Hematopoietic multipotent progenitor cell (in vitro differentiated cells): ENCODE data around the gene TTC23L. TPM values are rescaled to one million over a fixed set of nuclear protein-coding genes. Genes with fewer than 3 reads are reported as not detected.

Experiments
- DNase-seq, 3 donors: peaks; one replicate each; pipeline ENCODE4 v3.0.0-alpha.2; 2011 to 2015; ENCODE audit warnings: low read depth in 2 of 3, low spot score in 2 of 3
- total RNA-seq: library from RNA; depleted of rRNA; stranded (reverse); fragments of >200 nt; gene quantifications from one replicate; pipeline ENCODE4 v1.2.3, GENCODE V29; 2012

The TTC23L gene
- total RNA-seq, 1 donor = under 0.01 TPM

DNA sequence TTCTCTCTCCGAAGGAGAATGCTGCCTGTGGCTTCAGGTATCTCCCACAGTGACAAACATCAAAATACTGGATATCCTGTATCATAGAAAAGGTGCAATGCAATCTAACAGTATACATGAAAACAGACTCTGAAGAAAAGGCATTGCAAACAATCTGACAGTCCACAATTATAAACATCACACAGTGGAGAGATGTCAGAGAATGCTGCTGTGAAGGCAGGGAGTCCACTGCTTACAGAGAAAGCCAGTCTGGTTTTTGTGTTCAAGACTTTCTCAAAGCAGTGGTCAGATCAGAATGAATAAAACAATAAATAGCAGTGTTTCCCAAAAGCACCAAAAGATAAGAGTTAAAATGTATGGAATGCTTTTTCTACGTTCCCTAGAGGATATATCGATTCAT is 28.7 kb downstream of the TTC23L start:
- DNase-seq = no peak

DNA sequence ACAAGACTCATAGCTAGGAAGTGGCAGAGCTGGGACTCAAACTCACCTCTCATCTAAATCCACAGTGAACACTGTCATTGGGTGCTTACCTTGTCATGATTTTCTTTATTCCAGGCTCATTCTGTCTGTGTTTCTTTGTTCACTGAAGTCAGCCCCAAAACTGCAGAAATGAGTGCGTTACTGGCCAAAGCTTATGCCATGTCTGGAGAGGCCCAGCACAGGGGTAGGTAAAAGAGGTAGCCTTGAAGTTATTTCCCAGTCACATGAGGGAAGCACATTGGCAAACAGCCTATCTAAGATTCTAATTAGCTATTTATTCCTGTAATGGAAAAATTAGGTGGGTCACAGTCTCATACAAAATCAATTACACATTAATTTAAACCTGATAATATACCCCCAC is 29.8 kb downstream of the TTC23L start:
- no peak for DNase-seq

DNA sequence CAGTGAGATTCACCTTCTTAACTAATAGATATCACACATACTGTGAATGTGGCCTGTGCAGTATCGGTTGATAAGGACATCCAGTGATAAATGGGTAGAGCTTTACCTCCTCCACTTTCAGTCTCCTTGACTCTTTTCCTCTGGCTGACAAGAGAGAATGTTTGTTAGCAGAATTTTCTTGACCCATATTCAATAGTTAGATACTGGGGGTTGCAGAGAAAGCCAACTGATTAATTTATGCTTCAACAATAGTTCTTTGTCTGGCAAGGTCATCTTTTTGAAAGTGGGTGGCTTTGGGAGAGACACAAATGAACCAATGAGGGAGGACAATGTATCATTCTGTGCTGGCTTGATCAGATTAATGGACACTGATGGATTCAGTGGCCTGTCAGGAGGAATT is 30.3 kb downstream of the TTC23L start:
- DNase-seq = no peak

DNA sequence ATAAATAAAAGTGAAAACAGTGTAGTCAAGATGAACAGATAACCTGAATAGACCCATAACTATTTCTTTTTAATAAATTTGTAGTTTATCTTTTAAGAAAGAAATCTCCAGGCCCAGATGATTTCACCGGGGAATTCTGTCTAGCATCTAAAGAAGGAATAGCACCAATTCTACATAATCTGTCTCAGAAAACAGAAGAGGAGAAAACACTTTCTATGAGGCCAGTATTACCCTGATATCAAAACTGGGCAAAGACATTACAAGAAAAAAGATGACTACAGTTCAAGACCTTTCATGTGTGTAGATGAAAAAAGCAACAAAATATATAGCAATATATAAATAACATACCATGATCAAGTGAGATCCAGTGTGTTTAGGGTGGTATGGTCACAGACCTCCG is 31.4 kb downstream of the TTC23L start:
- no peak for DNase-seq

DNA sequence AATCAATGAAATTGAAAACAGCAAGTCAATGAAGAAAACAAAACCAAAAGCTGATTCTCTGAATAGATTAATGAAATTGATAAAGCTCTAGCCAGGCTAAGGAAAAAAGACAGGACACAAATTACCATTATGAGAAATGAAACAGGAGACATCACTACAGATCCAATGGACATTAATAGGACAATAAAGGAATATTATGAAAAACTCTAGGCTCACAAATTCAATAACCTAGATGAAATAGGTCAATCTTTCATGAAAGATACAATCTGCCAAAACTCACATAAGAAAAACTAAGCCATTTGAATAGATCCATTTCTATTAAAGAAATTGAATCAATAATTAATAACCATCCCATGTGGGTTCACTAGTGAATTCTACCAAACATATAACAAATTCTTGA is 37.3 kb downstream of the TTC23L start:
- no peak for DNase-seq

DNA sequence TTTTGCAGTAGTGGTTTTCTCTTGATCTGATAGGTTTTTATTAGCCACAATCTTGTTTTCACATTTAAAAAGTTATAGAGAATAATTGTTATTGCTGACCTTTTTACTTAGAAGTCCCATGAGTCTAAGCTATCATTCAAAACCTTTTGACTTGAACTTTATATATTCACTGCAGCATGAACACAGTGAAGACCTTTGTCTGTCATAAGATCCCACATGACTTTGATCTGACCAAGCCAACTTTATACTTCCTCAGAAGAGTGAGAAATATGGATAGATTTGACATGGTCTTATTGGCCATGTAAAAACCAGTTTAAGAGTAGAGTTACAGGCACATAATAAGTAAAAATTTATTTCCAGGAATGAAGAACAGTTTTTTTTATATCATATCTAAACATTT is 42.3 kb downstream of the TTC23L start:
- no peak for DNase-seq

DNA sequence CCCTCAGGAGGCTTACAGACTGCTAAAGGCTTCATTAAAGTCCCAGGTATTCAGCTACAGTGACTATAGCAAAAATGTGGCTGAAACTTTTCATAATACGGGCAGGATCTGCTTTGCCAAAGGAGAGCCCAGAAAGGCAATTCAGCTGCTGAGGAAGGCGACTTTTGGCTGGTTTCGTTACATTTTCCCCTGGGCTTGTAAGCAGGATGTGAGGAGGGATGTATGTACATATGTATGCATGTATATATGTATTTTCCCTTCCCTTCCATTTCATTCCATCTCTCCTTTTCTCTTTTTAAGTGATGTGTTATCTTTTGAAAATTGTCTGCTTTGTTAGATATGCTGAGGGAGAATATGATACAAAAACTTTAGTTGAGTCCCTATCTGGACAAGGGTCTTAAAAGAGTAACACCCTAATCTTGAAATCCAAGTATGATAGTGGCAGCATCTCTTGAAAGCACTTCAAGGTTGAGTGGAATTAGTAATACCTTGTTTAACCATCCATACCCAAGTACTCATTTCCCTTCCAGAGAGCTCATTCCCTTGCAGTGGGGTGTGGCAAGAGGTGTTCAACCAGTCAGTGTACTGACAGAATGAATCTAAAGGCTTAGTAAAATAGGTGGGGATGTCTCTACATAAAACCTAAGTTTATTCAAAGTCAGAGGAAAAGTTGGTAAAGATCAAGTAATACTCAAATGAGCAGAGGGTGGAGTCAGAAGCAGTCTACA is 47.6 kb downstream of the TTC23L start:
- DNase-seq = no peak

DNA sequence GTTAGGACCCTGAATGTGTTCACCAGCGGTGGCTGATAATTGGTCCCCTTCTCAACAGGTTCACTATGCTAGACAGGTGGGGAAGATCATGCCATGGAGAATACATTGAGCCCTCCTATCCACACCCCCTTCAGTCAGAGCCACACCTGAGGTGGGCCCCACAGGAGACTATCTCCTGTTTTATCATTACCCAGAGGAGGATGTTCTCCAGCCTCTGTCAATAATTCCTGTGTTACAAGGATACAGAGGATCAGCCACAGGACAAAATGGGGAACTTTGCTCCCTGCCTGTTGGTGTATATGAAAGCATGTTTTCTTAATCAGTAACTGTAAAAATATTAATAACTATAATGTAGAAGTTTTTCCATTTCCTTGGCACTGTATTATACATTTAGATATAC is 50.4 kb downstream of the TTC23L start:
- DNase-seq = no peak

DNA sequence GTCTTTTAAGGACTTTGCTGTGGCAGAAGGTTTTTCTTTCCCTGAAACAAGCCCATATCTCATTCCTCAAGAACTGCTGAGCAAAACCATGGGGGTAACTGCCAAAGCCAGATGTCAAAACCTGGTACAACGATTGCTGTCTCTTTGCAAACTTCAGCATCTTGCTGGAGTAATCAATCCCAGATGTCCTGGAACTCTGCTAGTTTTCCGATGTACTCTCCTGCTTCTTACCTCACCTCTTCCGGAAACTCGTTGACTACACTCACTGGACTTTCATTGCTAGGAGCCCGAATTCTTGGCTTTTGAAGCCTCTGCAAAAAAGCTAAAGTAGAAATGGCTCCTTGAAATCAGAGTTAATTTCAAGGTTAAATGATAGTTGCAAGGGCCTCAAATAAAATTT is 53.0 kb downstream of the TTC23L start:
- DNase-seq = no peak

DNA sequence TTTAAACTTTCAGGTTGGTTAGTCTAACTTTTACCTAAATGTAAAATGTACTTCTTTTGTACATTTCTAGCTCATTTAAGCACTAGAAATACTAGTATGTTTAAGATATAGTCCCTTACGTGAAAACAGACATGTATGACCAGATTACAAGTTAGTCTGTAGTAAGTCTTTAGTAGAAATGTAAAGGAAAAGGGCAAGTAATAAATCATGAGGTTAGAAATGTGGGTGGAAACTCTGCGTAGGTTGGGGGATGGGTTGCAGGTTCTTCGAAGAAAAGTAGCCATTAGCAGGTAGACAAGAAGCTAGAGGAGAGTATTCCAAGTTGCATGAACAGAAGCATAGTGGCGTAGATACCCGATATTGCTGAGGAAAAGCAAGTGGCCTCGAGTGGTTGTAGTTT is 53.5 kb downstream of the TTC23L start:
- no peak for DNase-seq

DNA sequence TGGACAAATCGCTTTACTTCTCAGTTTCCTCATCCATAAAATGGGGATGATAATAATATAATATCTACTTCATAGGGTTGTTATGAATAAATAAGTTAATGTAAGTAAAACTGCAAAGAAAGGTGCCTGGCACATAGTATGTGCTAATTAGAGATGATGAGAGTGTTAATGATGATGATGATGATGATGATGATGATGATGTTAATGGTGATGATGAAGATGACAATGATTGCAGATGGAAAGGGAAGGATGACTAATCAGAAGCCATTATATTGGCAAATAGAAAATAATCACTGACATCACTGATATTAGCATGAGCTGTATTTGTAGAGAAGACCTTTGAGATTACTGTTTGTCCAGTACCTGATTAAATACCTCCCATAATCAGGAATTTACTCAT is 55.8 kb downstream of the TTC23L start:
- DNase-seq = no peak

DNA sequence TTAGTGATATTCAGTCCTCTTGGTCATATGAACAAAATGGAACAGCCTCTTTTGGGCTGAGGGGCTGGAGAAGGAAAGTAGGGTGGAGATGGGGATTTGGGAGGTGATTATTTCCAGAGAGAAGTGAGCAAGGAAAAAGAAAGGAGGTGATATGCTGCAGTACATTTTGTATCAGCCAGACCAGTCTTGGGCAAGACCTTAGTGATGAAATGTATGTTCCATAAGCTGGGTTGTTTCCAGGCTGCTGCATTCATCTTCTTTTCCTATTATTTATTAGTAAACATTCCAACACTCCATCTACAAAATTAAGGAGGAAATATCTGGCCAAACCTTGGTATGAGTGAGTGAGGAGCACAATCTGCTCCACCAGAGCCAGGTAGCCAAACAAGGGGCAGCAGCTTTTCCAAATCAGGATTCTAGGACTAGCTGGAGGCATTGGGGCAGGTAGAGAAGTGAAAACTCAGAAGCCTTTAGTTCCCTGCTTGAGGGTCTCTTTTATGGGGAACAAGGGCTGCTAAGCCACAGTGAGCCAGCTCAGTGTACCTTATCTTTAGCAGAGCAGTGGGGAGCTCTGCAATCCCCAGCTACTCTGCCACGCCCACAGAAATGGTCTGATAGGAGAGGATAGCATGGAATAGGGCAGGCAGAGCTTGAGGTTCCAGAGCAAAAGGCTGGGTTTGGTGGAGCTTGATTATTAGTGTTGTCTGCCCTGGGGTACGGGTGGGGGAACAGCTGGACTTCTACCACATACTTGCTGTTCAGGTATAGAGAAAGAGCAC is 56.9 kb downstream of the TTC23L start:
- no peak for DNase-seq

DNA sequence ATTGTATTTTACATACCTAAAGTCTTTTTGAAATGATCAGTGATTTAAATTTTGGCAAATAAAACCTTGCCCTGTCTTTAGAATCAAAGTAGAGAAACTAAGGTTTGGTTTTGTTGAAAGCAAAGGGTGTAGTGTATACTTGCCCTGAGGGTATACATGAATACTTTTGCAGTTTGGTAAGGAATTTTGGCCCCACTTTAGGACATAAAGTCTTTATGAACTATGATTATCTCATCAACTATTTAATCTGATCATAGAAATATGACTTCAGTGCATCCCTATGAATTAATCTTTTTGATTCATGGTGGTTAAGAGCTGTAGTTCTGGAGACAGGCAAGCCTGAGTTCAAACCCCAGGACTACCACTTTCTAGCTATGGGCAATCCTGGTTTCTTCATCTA is 58.7 kb downstream of the TTC23L start:
- DNase-seq = no peak

DNA sequence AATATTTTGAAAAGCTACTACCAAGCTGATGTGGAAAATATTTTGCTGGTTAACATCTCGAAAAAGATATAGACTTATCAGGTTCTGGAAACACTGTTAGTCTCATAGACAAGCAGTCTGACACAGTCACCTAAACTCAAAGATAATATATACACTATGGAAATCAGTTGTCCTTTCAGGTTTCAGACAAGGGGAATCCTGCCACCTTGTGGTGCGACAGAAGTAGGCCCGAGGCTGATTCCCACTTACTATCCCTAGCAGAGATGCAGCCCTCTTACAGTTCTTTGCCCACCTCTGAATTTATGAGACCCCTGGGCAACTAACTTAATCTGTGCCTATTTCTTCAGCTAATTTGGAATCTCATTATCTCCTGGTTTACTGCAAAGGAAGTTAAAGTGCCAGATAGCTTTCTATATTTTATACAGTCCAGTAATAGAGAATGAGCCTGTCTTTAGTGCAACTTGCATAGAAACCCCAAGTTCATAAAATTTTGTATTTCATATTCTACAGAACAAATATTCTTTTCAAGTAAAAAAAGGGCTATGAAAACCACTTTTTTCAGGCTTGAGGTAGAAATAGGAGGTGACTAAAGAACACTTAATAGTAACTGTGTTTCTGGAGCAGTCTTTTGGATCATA is 59.4 kb downstream of the TTC23L start:
- DNase-seq = peak; percentile 23 to 79 (median 62)

DNA sequence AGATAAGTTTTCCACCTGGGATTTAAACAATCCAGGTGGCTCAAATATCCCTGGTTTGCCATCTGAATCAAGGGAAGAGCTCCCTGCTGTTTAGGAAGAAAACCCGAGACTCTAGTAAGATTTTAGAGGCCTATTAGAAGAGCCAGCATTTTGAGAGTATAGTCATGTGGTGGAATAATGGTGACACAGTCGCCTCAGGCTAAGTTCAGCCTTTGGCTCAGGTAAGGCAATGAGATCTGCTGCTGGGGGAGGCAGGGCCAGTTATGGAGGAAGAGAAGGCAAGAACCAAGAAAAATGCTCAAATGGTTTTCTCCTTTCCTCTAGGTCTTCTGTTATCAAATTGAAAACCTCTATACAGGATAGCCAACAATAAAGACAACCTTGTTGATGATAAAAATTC is 60.1 kb downstream of the TTC23L start:
- no peak for DNase-seq

DNA sequence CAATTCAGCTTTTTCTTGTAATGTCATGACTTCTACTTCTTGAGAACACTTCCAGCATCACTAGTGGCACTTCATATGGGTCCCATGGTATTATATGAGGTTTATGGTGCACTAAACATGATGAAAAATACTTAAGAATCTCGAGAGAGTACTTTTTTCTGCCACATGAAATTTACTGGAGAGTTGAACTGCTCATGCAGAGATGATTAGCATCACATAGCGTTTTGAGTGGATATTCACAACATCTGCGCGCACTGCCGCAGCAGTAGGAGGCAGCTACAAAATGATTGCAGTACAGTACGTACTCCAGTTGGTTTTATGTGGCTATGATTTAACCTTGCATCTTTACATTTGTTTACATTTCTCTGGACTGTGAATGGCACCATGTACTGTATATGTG is 61.7 kb downstream of the TTC23L start:
- DNase-seq = no peak

DNA sequence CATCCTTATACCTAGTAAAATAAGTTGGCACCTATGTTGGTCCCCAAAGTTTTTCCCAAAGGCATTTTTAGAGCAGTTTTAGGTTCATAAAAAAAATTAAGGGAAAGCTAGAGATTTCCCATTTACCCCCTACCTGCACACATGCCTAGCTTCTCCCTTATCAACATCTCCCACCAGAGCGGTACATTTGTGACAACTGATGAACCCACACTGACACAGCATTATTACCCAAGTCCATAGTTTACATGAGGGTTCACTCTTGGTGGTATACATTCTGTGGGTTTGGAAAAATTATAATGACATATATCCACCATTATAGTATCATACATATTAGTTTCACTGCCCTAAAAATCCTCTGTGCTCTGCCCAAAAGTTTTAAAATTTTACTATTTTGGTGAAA is 64.3 kb downstream of the TTC23L start:
- DNase-seq = peak in 2 of 3 donors; percentile 6 to 40

DNA sequence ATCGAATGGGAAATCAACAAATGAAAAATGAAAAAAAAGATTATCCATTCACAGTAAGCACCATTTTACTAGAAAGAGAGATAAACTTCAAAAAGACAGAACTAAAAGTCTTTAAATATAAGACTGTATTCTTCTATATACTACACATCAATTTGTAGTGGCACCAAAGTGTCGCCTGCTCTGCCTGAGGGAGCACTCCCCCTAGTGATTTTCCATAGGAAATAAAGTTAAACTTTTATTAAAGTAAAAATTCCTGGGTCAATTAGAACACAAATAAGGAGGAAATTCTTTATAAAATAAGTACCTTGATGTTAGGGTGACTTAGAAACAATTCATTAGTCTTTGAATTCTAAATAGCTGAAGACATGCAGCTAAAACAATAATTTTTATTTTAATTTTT is 66.6 kb downstream of the TTC23L start:
- DNase-seq = no peak

DNA sequence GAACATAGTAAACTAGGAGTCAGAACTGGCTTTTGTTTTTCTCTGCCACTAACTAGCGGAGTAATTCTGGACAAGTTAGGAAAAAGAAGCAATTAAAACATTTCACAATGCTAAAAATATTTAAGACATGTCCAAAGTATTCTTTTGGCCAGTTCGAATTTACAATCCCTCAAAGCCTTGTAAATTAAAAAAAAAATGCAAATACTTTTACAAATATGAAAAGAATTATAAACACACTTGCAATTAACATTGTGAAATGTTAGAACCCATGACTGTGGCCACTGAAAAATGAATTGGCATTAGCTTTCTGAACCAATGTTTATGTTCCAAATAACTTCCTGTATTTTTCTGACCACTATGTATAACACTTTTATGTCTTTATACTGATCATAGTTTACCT is 74.1 kb downstream of the TTC23L start:
- no peak for DNase-seq

DNA sequence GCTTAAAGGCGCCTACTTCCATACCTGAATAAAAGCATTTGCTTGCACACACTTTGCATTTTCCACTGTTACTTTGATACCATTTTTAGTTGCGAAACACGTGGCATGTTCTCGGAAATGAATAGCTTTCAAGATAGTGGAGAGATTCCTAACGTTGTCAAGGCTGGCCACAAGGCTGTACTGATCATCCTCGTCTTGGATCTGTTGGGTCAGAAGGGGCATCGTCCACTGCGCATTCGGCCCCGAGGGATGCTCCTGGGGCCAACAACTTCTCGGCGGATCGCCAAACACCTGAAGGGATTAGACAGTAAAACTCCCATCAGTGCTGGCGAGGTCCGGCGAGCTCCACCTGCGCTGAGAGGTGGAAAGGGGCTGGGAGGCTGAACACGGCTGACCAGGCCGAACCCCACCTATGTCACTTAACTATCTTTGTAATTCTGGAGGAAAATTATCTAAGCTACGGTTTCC is 75.7 kb downstream of the TTC23L start:
- peak in 1 of 3 donors; percentile 5 for DNase-seq

DNA sequence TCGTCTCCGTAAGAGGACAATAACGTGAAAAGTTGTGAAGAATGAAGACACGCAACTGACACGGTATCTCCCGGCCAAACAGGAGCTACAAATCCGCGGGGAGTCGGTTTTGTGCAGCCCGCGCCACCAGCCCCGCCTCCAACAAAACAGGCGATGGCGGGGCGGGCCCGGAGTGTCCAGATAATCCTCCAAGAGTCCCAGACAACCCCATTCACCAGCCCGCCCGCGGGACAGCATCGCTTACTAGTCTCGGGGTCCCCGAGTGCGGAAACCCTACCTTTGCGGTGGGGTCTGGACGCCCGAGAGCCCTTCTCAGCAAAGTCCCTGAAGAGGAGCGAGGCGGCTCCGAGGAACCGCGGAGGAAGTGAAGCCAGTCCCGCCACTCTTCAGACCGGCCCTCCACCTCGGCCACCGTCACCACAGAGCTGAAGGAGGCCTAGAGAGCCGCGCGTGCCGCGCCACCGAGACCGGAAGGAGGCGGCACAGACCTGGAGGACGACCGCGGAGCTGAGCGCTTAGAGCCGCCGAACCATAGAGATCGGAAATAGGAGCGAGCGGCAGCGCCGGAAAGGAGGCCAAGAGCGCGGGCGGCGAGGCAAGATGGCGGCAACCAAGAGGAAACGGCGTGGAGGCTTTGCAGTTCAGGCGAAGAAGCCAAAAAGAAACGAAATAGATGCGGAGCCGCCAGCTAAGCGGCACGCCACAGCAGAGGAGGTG is 76.3 kb downstream of the TTC23L start, which contains the start of the genes BRIX1 and RAD1:
BRIX1 (plus strand) TSS at position 573 of the 717 bp plus-strand sequence; CDS start at position 601, 28 bp downstream.
RAD1 (minus strand) TSS at position 366 of the 717 bp plus-strand sequence. CDS start 612 bp downstream, outside the sequence.
- DNase-seq = peak; percentile 89 to 98 (median 98)
